ENCODE data around the gene IL1R2.
A peak's percentile ranks its signal among the peaks of the same experiment; 100 is the strongest.

The IL1R2 gene, protein sequence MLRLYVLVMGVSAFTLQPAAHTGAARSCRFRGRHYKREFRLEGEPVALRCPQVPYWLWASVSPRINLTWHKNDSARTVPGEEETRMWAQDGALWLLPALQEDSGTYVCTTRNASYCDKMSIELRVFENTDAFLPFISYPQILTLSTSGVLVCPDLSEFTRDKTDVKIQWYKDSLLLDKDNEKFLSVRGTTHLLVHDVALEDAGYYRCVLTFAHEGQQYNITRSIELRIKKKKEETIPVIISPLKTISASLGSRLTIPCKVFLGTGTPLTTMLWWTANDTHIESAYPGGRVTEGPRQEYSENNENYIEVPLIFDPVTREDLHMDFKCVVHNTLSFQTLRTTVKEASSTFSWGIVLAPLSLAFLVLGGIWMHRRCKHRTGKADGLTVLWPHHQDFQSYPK

DNA sequence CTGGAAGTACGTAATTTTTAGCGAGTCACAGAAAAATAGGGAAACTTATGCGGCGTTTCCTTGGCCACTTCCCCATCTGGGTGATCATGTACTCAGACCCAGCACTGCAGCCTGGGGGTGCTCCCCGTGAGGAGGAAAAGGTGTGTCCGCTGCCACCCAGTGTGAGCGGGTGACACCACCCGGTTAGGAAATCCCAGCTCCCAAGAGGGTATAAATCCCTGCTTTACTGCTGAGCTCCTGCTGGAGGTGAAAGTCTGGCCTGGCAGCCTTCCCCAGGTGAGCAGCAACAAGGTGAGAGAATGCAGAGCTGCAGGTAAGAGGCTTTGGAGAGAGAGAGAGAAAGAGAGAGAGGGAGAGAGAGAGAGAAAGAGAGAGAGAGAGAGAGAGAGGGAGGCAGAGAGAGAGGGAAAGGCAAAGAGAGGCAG is at the start of gene IL1R2:
Gene IL1R2 (plus strand): TSS at position 240 of the 425 bp plus-strand sequence. CDS start 16,616 bp downstream, outside the sequence.
- peak in 1 of 6 experiments; percentile 9 for DNase-seq

DNA sequence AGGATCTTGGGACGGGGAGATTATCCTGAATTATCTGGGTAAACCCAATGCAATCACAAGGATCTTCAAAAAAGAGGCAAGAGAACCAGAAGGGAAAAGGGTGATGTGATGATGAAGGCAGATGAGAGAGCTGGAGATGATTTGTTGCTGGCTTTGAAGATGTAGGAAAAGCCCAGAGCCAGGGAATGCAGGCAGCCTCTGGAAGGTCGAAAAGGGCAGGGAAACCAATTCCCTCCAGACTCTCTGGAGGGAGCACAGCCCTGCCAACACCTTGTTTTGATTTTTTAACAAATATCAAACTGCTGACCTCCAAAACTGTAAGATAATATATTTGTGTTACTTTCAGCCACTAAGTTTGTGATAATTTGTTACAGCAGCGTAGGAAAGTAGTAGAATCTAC is 48.9 kb upstream of the IL1R2 start:
- DNase-seq: no peak

DNA sequence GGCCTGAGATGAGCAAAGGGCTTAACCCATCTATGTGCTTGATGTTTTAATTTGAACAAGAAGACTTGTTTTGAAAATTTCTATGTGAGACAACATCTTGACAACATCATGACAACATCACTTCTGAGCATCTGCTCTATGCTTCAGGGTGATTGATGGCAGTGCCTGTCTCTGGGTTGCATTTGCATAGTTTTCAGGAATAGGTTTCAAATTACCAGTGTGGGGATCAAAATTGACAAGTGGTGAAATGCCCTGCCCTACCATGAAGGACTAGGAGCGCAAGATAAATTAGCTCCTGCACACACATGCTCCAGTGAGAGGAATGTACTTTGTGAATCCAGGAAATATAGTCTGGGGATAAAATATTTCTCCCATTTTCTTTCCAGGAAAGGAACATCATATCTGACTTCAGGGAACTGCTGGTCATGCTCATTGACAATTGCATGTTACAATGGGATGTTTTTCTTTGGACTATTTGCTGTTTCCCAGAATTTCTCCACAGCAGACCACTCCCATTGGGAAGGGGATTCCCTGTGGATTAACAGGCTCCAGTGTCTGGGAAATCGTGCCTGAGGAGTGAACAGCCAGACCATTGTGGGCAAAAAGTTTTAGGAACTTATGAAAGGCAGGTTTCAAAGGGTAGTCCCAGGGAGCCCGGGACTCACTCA is 45.3 kb upstream of the IL1R2 start:
- DNase-seq: no peak

DNA sequence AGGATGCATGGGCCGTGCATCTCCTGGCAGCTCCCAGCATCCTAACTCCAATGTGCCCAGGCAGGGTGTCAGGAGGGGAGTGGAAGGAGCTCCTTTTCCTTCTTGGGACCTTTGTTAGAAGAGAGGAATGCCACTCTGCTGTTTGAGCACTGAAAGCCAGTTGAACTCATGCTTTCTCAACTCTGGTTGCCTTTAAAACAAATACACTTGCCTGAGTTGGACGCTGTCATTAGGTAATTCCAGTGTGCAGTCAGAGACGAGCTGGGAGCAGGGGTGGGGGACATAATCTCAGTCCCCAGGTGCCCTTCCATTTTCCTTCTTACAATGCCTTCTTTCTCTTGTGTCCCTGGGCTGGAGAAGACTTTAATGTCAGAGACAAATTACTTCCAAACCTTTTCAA is 44.4 kb upstream of the IL1R2 start:
- DNase-seq: no peak

DNA sequence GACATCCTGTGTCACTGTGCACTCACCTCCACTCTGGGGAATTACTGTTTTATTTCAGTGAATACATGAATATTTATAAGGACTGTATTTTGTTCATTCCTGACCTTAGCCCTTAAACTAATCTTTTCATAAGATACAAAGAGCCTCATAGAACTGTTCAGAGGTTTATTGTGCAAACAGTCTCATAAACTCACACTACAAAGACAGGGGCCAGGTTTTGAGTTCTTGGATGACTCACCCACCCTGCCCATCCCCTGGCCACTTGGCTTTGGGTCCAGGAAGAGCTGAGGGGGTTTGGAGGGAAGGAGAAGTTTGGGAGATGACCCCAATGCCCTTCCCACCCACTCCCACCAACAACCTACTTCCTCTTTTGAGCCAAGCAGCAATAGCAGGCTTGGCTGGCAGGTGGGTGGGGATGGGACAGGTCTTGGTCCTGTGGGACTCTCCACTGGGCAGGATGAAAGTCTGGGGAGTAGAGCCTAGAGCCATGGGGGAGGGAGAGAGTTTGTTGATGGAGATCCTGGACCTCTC is 43.1 kb upstream of the IL1R2 start:
- DNase-seq: no peak

DNA sequence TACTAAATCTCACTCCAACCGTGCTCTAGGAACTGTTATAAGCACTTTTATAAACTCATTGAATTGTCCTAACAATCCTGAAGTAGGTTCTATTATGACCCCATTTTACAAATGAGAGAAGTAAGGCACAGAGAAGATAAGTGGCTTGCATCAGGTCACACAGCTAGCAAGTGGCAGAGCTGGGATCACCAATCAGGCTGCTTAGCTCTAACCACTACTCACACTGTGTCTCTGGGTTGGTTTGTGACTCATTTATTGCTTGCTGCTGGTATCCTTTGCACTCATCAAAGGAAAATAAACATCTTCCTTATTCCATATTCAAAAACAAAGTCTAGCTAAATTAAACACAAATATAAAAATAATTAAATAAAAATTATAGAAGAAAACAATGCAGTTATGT is 42.5 kb upstream of the IL1R2 start:
- DNase-seq: no peak

DNA sequence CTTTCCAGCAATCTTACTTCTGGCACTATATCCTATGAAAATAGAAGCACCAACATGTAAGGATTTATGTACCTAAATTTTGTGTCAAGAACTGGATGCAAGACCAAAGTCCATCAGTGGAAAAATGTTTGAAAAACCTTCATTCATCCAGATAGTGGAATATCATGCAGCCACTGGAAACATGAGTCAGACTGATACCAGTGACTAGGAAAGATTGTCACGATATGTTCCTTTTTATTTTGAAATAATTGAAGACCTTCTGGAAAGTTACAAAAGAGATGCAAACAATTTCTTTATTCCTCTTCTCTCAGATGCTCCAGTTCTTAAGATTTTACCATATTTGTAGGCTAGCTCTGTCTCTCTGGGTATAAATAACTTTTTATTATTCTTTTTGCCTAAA is 40.5 kb upstream of the IL1R2 start:
- no peak for DNase-seq

DNA sequence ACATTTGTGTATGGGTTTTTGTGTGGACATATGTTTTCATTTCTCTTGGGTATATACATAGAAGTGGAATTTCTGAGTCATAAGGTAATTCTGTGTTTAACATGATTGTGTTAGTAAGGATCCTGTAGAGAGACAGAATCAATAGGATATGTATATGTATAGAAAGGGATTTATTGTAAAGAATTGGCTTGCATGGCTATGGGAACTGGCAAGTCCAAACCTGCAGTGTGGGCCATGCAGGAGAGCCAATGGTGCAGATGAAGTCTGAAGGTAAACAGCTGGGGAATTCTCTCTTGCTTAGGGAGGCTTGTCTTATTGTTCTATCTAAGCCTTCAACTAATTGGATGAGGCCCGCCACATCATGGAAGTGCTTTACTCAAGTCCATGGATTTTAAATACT is 39.2 kb upstream of the IL1R2 start:
- no peak for DNase-seq

DNA sequence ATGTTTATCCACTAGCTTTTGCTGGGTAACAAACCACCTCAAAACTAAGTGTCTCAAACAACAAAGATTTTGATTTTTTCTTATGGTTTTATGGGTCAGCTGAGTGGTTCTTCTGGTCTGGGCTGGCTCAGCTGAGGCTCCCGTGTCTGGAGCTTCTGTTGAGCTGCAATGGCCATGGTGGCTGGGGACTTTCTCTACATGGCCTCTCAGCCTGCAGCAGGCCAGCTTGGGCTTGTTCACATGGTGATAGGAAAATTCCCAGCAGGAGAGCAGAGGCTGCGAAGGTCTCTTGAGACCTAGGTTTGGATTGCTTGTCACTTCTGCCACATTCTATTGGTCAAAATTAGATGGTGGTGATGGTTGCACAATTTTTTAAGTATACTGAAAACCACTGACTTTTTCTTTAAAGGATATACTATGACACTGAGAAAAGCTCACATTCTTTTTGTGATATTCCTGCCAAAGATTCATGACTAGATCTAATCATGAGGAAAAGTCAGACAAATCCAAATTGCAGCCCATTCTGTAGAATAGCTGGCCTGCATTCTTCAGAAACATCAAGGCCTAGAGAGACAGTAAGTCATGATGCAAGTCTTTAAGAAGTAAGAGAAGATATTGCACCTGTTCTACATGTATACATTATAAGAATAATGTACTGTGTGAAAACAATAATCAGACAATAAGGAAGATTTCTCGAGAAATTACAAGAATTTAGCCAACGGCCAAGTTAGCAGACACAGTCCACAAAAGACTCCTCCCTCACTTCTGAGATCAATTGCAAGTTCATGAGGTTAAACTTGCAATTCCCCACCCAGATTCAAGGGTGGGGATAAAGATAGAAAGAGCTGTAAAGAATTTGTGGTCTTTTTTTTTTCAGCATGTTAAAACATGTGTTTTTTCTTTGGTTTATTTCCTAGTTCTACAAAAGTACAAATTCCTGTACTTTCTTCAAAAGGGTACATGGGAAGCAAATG is 35.0 kb upstream of the IL1R2 start:
- DNase-seq: no peak

DNA sequence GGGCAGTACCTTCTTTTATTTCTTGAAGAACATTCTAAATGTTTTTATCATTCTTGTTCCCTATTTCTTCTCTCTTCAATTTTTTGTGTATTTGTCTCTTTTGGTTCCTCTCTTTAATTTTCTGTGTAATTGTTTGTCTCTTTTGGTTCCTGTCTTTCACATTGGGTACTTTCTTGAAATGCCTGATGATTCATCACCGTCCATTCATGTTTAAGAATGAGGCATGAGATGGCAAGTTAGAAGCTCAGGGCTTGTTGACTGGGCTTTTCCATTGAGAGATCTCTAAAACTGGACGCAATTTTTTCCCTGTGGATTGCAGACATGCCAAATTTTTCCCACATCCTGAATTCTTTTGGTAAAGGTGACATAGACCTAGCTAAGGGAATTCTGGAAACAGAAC is 33.7 kb upstream of the IL1R2 start:
- DNase-seq: no peak

DNA sequence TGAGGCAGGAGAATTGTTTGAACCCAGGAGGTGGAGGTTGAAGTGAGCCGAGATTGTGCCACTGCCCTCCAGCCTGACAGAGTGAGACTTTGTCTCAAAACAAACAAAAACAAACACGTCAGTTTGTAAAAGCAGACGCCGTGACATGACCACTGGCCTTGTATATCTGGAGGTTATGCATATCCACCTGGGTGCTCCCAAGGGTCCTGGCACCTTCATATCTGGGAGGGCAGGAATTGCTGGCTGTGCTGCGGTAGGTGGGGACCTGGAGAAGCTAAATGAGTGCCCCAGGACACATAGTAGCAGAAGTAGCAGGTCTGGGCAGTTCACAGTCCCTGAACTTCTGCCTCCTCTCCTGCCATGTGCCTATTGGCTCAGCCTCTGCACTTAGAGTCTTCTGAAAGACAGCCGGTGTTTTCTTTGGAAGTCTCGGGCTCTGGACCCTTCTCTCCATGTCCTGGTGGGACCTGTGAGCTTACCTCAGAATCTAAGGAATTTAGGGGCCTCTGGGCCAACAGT is 30.9 kb upstream of the IL1R2 start:
- no peak for DNase-seq

DNA sequence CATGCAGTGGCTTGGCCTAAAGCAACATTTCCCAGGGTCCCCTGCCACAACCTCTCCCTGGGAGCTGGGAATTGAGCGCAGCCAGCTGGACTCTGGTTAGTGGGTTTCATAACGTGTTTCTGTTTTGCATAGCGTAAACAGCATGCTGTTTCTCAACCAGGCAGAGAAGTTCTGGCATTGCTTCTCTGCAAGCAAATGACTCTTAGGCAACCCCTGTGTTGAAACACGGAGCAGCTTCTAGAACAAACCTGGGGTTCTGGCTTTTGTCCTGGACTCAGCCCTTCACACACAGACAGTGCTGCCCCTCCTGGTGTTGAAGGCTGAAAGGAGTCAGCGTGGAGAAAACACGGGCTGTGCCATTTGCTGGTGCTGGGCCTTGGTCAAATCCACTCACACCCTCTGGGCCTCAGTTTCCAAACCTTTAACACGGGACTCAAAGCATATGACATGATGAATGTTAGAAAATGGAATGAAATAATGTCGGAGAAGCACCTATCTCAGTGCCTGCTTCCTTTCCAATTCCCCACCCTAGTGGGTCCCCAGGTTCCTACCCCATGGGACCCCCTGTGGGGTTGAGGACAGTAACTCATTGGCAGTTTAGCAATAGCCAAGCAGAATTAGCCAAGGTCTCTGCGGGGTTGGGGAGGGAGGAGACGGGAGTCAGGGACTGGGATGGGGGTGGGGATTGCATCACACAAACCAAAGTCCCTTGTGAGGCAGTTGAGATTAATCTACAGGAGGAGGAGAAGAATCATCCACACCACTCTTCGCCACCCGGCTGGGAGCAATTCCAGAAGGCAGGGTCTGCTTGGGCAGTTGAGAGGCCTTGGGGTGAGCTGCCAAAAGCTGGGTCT is 30.2 kb upstream of the IL1R2 start:
- DNase-seq: no peak

DNA sequence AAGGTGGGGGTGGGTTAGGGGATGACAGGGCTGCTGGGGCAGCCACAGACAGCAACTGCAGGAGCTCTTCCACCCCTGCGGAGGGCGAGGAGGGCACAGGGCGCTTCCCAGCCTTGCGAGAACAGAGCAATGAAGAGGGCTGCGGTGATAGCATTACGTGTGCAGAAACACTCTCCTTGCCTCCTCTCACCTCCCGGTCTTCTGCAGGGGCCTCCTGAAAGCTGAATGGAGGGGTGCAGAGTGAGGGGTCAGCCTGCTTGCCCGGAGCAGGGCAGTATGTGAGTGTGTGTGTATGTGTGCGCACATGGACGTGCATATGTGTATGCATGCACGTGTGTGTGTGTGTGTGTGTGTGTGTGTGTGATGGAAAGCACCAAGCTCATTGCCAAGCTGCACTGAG is 29.5 kb upstream of the IL1R2 start:
- DNase-seq: no peak

DNA sequence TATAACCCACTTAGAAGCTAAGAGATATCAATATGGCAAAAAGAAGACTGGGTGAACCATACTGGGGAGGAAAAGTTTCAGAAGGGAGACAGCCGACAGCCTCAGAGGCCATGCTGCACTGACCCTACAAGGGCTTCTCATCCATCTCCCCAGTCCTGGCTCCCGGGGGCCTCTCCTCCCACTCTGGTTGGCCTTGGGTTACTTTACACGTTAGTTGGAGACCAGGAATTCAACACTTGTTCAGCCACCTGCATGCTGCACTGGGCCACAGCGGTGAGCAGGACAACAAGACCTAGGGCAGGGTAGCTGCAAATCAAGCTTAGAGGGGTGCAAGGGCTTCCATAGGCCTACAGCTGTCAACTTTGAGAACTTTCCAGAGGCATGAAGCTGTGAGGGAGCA is 28.6 kb upstream of the IL1R2 start:
- DNase-seq: no peak

DNA sequence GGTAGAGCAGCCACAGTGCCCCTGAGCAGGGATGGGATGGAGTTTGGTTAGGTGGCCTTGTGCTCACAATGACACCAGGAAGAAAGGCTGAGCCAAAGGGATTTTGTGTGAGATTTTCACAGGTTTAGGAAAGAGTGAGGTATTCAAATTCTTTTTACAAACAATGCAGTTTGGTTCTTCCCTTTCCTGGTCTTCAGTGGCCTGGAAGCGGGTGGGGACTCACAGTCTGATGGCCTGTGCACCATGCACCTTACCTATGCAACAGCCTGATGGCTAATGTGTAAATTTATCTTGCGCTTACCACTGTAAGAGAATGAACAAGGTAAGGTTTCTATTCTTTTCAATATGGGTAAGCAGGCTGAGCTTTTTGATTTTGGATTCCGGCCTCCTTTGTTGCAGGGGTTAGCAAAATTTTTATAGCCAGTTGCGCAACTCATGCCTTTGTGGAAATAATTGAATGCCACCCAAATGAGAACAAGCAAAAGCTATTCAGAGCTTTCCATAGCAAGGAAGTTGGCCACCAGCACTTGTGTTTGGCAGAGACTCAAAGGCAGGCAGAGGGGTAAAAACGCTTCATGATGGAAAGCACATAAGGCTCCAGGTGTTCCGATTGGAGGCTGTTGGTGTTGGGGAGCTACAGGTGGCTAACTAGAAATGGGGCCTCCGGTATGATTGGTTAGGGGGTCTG is 23.8 kb upstream of the IL1R2 start:
- no peak for DNase-seq

DNA sequence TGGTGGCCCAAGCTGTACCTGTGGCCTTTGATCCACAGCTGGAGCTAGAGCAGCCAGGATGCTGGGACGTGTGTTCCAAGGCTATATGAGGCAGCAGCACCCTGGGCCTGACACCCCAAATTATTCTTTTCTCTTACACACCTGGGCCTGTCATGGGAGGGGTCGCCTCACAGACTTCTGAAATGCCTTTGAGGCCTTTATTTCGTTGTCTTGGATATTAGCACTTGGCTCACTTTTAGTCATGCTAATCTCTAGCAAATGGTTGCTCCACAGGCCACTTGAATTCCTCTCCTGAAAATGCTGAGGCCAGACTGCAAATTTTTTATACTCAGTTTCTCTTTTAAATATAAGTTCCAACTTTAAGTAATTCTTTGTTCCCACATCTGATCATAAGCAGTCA is 22.0 kb upstream of the IL1R2 start:
- no peak for DNase-seq

DNA sequence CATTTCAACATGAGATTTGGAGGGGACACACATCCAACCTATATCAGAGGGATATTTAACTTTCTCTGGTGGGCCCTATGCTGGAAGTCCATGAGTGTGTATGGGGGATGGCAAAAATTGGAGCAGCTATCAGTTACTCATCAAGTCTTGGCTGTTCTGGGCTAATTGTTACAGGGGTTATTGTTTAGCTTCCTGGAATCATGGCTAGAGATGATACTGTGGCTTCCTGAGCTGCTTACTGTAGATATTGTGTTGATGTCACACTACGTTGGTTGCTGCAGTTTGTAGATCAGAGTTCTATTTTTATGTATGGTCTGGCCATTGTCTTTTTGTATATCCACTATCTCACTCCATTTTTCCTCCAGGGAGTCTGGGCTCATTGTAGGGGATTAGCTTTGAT is 20.9 kb upstream of the IL1R2 start:
- DNase-seq: no peak

DNA sequence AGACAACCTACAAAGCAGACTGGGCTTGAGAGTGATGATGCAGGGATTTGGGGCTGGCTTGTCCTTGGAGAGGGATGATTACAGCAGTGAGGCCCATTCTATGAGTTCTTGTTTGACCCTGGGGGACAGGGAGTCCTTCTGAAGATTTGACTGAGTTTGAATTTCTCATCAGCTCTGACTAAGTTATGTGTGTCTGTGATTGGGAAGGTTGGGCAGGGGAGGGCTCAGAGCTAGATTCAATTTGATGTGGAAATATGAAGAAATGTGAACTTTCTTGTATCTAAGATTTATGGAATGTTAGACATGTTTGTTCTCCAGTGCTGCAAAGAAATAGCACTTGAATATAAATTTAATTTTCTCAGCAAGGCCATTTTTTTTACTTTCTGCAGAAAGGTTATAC is 19.9 kb upstream of the IL1R2 start:
- no peak for DNase-seq

DNA sequence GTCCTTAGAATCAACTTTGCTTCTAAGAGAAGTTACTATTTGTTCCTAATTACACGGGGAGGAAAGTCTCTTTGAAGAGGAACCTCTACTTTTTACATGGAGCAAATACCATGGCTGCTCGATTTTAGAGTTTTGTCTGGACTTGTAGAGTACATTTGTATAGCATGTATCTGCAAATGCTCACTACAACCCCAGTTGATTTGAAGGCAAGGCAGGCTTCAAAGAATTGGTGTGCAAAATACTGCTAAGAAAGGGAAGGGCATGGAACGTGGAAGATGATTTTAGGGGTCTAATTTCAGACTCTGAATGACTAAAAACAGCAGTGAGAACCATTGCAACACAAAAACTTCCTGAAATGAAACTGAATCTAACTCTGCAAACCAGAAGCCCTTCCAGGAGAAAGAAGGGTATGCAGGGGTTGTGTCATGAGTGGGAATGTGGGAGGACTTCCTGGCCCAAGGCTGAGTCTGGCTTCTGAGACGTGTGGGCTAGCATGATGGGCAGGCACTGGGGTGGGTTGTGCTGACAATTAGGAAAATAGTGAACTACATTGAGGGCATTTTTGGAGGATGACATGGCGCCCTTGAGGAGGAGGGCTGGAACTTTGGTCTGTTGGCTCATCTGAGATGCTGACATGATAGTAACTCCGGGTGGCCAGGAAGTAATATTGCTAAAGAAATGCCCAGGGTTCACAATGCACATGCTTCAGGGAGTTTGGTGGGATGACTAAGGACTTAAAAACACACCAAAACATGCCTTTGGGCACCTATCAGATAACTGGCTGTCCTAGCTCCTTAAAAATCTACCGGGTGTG is 18.9 kb upstream of the IL1R2 start:
- no peak for DNase-seq

DNA sequence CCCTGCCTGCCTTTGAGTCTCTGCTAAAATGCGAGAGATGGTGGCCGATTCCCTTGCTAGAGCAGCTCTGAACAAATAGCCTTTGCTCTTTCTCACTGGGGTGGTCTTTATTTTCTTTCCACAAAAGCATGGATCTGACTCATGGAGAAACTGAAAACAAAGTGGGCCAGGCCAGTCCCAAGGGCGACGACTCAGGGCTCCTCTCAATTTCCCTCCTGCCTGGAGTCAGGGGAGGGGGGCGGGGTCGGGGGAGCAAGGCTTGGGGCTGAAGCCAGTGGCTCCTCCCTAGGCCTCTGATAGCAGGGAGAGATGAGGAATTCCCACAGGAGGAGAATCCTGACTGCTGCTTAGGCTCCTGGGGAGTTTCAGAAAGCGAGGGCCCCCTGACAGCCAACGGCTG is 17.1 kb upstream of the IL1R2 start:
- DNase-seq: no peak

Measured in stimulated activated naive CD4-positive, alpha-beta T cell (primary cell).